GM12891 (cell line): Measurements from ENCODE around the gene PRCD.
"Not testable (repeated sequence)": the region's sequence is repeated elsewhere in the genome, so short reads cannot be mapped to it uniquely, and the experiment has no call there.

Source experiments
- DNase-seq: peaks from one replicate; pipeline ENCODE4 v3.0.0; 2011; ENCODE audit warnings: low spot score; ENCODE audit not compliant: insufficient read length
- FAIRE-seq: peaks from 2 replicates; lab custom pipeline; 2011; peaks lifted over from hg19 to GRCh38; lab: Jason Lieb, UNC
- PAX5 ChIP-seq: IDR thresholded peaks from 2 replicates; pipeline ENCODE4 v1.6.1; 2011; ENCODE audit warnings: low read length, moderate library complexity, mild to moderate bottlenecking; ENCODE audit not compliant: insufficient read depth, severe bottlenecking
- POLR2A ChIP-seq: IDR thresholded peaks from 2 replicates; pipeline ENCODE4 v1.6.1; 2011; ENCODE audit warnings: low read depth, low read length, control low read depth
- POLR2AphosphoS5 ChIP-seq: IDR thresholded peaks from 2 replicates; pipeline ENCODE4 v1.6.1; 2011; ENCODE audit warnings: low read depth, low read length, control low read depth
- POU2F2 ChIP-seq: IDR thresholded peaks from 2 replicates; pipeline ENCODE4 v1.6.1; 2011; ENCODE audit warnings: low read depth, mild to moderate bottlenecking, control low read depth, low read length, moderate library complexity
- SPI1 ChIP-seq: IDR thresholded peaks from 2 replicates; pipeline ENCODE4 v1.6.1; 2011; ENCODE audit warnings: low read depth, low read length, control low read depth
- TAF1 ChIP-seq: IDR thresholded peaks from 2 replicates; pipeline ENCODE4 v1.6.1; 2011; ENCODE audit warnings: low read depth, low read length, control low read depth

The PRCD gene

GRCh38 chr17:76519048-76519966 lies 20.5 kb upstream of the PRCD start:
- TF ChIP-seq PAX5 (no peak), POLR2AphosphoS5 (no peak), SPI1 (no peak), POU2F2 (no peak), POLR2A (no peak), TAF1 (no peak)
- FAIRE-seq (no peak), DNase-seq (no peak)

DNA sequence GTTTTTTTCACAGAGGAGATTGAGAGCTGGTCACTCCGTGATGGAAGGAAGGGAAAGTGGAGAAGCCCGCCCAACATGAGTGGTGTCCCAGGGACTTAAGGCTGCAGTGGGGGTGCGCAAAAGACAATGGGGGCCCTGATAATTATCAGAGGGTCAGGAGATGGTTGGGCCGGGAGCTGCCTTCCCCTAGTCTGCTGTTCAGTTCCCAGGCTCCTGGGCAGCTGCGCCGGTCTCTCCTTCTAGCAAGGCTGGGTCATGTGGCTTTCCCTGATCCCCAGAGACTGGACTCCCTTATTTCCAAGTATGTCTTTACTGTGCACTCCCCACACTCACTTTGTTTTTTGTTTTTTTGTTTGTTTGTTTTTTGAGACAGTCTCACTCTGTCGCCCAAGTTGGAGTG lies 18.6 kb upstream of the PRCD start:
- TF ChIP-seq POLR2A = no peak
- FAIRE-seq (no peak), DNase-seq (no peak)

DNA sequence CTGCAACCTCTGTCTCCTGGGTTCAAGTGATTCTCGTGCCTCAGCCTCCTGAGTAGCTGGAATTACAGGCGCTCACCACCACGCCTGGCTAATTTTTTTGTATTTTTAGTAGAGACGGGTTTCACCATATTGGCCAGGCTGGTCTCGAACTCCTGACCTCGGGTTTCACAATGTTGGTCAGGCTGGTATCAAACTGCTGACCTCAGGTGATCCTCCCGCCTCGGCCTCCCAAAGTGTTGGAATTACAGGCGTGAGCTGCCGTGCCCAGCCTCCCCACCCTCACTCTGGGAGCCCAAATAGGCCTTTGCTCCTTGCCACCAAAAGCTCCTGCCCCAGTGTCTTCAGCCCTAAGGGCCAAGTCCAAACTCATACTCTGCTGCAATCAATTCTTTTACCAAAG lies 18.2 kb upstream of the PRCD start:
- DNase-seq, FAIRE-seq: not testable (repeated sequence)

DNA sequence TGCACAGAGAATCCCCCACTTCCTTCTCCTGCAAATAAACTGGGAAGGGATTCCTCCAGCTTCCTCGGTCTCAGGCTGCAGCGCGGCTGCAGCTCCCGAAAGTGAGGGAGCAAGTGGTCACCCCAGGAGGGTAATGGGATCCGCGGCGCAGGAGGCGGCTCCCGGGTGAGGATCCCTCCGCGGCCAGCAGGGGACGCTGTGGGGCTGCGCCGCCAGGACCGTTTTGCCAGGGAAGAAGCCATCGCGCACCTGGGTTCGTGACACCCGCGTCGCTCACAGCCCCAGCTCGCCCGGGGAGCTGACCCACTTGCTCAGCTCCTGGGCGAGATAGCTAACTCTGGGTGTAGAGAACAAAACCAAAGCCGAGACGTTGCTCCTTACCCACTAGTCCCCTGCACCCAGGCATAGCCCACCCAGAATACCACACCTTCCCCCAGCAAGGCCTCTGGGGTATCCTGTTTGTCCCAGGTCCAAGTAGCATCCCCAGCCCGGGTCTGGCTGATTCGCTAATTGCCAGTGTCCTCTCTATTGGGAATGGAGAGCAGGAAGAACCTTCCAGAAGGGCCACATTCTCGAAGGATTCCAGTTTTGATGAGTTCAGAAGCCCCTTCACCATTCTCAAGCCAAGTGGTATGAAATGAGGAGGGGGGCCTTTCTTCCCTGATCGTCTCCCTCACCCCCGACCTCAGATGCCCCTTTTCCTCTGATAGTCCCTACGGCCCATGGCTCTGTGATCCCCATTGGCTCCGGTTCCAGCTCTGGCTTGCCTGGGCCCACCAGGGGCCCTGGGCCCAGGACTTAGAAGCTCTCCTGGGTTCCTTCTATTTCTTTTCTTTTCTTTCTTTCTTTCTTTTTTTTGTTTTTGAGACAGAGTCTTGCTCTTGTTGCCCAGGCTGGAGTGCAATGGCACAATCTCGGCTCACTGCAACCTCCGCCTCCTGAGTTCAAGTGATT lies 16.5 kb upstream of the PRCD start:
- TF ChIP-seq PAX5 = no peak
- TF ChIP-seq POU2F2 = no peak
- TF ChIP-seq POLR2A = no peak
- TF ChIP-seq SPI1 = no peak
- no peak for TF ChIP-seq POLR2AphosphoS5
- no peak for TF ChIP-seq TAF1
- FAIRE-seq (peak; percentile 92), DNase-seq (peak; percentile 83)

DNA sequence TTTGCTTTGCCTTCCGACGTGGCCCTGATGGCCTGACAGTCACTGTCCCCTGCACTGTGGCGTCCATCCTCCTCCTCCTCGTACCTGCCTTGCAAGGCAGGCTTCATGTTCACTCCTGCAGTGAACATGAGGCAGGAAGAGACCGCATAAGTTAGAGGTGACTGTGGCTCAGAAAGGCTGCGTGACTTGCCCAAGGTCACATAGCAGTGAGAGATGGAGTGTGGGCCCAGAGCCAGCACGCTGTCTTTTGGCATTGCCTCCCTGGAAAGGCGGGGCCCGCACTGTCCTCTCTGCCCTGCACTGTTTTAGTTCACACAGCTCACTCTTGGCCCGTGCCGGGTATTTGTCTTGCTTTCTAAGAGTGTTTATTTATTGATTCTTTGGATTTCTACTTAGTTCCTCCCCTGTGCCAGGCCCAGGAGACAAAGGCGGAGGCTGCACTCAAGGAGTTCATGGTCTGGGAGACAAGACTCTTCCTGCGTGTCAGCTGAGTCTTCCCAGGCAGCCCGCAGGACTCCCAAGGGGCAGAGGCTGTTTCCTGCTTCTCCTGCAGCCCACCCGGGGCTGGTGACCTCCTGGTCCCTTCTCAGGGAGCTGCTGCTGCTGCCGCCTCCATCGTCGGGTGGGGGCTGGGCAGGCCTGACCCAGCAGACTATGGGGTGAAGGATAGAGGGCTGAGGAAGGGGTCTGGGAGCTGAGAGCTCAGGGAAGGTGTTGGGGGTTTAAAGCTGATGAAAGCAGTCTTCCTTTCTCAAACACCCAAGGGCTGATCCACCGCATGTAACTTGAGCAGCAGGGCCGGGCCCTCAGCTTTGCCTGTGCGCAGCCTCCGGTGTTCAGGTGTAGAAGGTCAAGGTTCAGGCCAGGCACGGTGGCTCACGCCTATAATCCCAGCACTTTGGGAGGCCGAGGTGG lies 15.0 kb upstream of the PRCD start:
- FAIRE-seq (no peak), DNase-seq (no peak)
- TF ChIP-seq POU2F2 (no peak), PAX5 (no peak), SPI1 (no peak), POLR2AphosphoS5 (no peak), POLR2A (no peak), TAF1 (no peak)

GRCh38 chr17:76525513-76525833 lies 14.4 kb upstream of the PRCD start:
- DNase-seq, FAIRE-seq: not testable (repeated sequence)

DNA sequence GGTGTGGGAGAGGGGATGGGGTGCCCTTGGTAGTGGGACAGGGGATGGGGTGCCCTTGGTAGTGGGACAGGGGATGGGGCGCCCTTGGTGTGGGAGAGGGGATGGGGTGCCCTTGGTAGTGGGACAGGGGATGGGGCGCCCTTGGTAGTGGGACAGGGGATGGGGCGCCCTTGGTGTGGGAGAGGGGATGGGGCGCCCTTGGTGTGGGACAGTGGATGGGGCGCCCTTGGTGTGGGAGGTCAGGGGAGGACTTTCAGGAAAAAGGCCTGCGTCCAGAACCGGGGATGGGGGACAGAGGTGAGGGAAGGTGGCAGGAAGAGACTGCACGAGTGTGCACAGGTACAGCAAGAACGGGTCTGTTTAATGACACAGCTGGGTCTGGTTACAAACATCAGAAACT lies 12.8 kb upstream of the PRCD start:
- FAIRE-seq, DNase-seq: not testable (repeated sequence)

DNA sequence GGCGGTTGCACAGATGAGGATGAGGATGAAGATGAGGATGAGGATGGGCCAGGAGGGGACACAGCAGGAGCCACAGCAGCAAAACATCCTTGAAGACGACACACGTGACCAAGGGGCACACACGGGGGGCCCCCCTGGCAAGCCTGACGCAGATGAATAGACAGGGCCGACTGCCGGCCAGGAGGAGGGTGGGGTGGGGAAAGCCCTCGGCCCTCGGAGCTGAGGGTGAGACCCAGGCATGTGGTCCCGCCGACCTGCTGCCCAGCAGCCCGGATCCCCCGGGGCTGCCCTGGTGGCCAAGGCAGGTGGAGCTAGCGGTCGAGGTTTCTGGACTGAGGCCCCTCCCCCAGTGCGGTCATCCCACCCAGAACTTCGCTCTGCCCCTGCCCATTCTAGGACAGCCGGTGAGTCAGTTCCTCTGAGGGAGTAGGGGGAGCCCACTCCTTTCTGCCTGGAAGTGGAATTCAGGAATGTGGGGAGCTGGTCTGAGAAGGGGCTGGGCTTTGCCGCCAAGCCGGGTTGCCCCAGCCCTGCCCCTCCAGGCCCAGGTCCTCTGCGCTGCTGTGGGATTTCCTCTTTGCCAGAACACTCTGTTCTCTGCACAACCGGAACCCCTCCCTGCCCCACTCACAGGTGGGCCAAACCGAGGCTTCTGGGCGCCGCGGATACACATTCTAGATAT lies 12.3 kb upstream of the PRCD start:
- DNase-seq = no peak
- no peak for TF ChIP-seq POLR2AphosphoS5
- TF ChIP-seq PAX5 = no peak

GRCh38 chr17:76528156-76528527 lies 11.7 kb upstream of the PRCD start:
- no peak for FAIRE-seq
- no peak for DNase-seq
- TF ChIP-seq PAX5 (no peak), SPI1 (no peak), TAF1 (no peak), POU2F2 (no peak), POLR2A (no peak), POLR2AphosphoS5 (no peak)

More for the DNA sequence above, 12.3 kb upstream of the PRCD start:
- FAIRE-seq = no peak
